Fibroblast of pulmonary artery (primary cell): ENCODE measurements around the gene KRT28.

Experiments used
- DNase-seq: peaks from one replicate; pipeline ENCODE4 v3.0.0-alpha.2; 2010; ENCODE audit warnings: low read depth
- H3K4me3 ChIP-seq: replicated peaks from 2 replicates; pipeline ENCODE4 v1.5.1; 2011; ENCODE audit warnings: low read depth, mild to moderate bottlenecking, control low read depth, low read length, moderate library complexity
- TF ChIP-seq, protein P1 (sequence below): IDR thresholded peaks from 2 replicates; pipeline ENCODE4 v1.5.1; 2011; ENCODE audit warnings: mild to moderate bottlenecking, control low read depth, low read length, inconsistent platforms; ENCODE audit errors: missing control alignments

KRT28 gene

GRCh38 chr17:40839194-40839593, 39.4 kb upstream of the KRT28 start:
- no peak overlapping the region for H3K4me3 ChIP-seq
- no peak for DNase-seq
- TF ChIP-seq, protein P1, sequence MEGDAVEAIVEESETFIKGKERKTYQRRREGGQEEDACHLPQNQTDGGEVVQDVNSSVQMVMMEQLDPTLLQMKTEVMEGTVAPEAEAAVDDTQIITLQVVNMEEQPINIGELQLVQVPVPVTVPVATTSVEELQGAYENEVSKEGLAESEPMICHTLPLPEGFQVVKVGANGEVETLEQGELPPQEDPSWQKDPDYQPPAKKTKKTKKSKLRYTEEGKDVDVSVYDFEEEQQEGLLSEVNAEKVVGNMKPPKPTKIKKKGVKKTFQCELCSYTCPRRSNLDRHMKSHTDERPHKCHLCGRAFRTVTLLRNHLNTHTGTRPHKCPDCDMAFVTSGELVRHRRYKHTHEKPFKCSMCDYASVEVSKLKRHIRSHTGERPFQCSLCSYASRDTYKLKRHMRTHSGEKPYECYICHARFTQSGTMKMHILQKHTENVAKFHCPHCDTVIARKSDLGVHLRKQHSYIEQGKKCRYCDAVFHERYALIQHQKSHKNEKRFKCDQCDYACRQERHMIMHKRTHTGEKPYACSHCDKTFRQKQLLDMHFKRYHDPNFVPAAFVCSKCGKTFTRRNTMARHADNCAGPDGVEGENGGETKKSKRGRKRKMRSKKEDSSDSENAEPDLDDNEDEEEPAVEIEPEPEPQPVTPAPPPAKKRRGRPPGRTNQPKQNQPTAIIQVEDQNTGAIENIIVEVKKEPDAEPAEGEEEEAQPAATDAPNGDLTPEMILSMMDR: no peak

GRCh38 chr17:40836020-40836419, 36.3 kb upstream of the KRT28 start:
- H3K4me3 ChIP-seq: no peak overlapping the region
- DNase-seq: no peak
- TF ChIP-seq, protein P1: no peak

- TF ChIP-seq, protein P1: no peak
- no peak for DNase-seq
- H3K4me3 ChIP-seq: no peak overlapping the region
These were observed 34.1 kb upstream of the KRT28 start for GRCh38 chr17:40833882-40834281.

- TF ChIP-seq, protein P1: no peak
- H3K4me3 ChIP-seq: no peak overlapping the region
- no peak for DNase-seq
These were observed 33.1 kb upstream of the KRT28 start for GRCh38 chr17:40832840-40833239.

DNA sequence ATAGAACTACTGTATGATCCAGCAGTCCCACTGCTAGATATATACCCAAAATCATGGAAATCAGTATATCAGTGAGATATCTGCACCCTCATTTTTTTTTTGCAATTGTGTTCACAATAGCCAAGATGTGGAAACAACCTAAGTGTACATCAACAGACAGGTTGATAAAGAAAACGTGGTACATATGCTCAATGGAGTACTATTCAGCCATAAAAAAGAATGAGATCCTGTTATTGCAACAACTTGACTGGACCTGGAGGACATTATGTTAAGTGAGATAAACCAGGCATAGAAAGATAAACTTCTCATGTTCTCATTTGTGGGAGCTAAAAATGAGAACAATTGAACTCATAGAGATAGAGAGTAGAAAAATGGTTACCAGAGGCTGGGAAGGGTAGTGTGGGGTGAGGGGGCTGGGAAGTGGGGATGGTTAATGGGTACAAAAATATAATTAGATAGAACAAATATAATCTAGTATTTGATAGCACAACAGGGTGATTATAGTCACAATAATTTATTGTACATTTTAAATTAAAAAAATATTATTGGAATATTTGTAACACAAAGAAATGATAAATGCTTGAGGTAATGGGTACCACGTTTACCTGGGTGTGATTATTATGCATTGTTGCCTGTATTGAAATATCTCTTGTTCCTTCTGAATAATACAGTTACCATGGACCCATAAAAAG, 30.5 kb upstream of the KRT28 start:
- TF ChIP-seq, protein P1: no peak
- DNase-seq: no peak
- H3K4me3 ChIP-seq: no peak overlapping the region

GRCh38 chr17:40828454-40829044, 28.8 kb upstream of the KRT28 start:
- H3K4me3 ChIP-seq: no peak overlapping the region
- TF ChIP-seq, protein P1: no peak
- DNase-seq: peak; percentile 29
